UCSD-AML1 (cell line): Measurements from ENCODE around the gene ASXL2.

Experiments used
- DNase-seq: peaks from one replicate; lab custom pipeline; 2025; ENCODE audit not compliant: unreplicated experiment; lab: John Stamatoyannopoulos, UW

The ASXL2 gene

DNA sequence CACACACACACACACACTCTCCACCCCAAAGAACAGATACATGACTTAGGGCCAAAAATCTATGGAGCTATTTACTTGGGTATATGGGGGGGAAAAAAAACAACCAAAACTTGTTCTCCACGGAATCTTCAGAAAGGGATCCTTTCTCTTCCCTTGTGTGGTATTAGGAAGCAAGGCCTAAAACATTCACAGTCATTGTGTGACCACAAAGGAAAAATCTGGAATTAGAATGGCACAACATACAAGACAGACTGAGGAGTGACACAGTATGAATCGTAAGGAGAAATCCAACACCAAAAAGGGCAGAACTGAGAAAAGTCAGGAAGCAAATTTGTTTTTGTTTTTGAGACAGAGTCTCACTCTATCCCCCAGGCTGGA is 70.3 kb downstream of the ASXL2 start:
- DNase-seq = no peak

- no peak for DNase-seq
Measured at GRCh38 chr2:25806941-25807340, 71.3 kb downstream of the ASXL2 start.

- DNase-seq = no peak
Measured at GRCh38 chr2:25805987-25806386, 72.3 kb downstream of the ASXL2 start.

DNA sequence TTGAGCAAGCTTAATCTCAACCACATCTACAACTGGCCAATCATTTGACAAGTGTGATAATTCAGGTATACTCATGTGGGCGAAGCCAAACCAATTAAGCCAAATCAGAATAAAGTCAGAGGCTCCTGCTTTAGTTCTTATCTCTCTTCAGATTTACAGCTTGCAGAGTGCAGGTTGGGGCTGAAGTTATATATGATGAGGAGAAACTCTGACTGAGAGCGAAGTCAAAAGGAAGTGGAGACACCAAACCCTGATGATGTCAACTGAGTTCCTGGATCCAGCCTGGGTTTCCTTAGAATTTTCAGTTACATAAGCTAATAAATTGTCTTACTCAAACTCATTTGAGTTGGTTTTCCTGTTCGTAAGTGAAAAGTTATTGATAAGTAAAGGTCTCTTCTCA is 73.9 kb downstream of the ASXL2 start:
- no peak for DNase-seq

GRCh38 chr2:25799301-25799700 is 79.0 kb downstream of the ASXL2 start:
- no peak for DNase-seq

- no peak for DNase-seq
Measured at GRCh38 chr2:25797620-25798488, 80.4 kb downstream of the ASXL2 start.

DNA sequence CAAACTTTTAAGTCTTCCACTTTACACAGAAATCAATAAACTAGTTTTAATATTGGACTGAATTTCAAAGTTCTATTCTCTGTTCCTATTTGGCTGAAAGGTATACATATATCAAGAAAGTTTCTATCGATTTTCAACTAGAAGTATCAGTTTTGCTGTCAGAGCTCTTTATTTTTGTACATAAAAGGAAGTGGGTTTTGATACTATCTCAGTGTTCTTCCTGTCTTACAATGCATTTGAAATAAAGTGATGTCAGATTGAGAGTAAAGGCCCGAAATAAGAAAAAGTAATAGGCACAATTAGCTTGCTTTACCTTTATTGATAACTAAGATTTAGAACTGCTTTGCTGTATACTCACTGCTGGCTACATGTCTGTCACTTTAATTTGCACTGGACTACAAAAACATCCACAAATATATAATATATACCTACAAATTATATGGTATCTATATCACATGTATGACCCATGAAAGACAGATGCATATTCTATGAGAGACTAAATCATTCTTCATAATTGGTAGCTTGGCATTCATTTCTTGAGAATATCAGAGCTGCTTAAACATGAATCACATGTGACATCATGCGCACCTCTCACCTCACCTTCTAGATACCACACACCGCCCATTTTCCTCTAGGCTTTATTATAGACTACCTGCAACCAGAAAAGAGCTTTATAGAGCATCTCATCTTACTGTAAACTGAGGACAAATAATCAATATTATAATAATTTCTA is 83.6 kb downstream of the ASXL2 start:
- DNase-seq = no peak

DNA sequence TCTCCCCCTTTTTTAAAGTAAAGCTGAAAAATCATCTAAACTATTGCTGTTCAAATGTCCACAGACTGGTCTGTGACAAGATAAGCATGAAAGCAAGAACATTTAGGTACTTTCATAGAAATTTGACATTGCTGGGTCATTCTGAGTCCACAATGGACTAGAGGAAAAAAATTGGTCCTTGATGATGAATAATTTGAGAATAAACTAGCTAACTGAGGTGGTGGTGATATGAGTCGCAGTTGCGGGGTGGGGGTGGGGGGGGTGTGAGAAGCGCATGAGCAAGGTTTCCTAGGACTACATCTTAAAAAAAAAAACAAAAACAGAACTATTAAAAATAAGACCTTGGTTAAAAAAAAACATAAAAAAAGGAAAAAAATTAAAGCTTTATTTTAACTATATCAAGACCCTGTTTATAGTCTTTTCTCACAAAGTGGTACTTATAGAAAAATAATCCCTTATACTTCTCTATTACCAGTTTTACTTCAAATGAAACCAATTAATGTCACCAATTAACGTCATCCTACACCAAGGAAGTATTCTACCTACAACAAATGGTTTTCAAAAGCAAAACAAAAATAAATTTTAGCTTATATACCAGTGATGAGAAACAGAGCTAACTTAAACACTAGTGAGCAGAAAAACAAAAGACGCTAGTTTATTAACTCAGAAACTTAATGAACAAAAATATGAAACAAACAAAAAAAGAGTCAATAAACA is 88.1 kb downstream of the ASXL2 start:
- no peak for DNase-seq

GRCh38 chr2:25788457-25788856 is 89.8 kb downstream of the ASXL2 start:
- no peak for DNase-seq

- no peak for DNase-seq
Measured at GRCh38 chr2:25787020-25787419, 91.3 kb downstream of the ASXL2 start.

- no peak for DNase-seq
Measured at GRCh38 chr2:25784404-25784803, 93.9 kb downstream of the ASXL2 start.

DNA sequence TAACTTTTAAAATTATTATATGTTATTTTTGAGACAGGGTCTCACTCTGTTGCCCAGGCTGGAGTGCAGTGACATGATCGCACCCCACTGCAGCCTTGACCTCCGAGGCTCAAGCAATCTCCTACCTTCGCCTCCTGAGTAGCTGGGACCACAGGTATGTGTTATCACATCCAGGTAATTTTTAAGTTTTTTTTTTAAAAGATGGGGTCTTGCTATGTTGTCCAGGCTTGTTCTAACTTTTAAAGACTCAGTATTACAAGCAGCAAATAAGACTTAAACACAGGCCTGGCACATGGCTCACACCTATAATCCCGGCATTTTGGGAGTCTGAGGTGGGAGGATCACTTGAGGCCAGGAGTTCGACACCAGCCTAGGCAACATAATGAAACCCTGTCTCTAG is 101.2 kb downstream of the ASXL2 start:
- DNase-seq = no peak

- DNase-seq = no peak
Measured at GRCh38 chr2:25772078-25772477, 106.2 kb downstream of the ASXL2 start.

DNA sequence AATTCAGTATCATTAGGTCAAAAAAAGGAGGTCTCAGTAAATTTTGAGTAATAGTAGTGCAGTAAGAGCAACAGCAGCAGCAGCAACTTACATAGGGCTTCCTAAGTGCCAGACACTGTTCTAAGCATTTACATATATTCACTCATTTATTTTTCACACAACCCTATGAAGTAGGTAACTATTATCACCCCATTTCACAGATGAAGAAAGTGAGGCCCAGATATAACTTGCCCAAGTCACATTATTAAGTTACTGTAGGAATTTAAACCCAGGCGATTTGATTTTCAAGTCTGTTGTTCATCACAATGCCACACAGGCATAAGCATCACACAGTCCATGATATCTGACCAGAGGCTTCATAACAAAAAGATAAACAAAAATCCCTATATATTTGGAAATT is 114.7 kb downstream of the ASXL2 start:
- no peak for DNase-seq

GRCh38 chr2:25760297-25760696 is 118.0 kb downstream of the ASXL2 start:
- no peak for DNase-seq

GRCh38 chr2:25758348-25758747 is 119.9 kb downstream of the ASXL2 start:
- DNase-seq = no peak

GRCh38 chr2:25757906-25758305 is 120.4 kb downstream of the ASXL2 start:
- no peak for DNase-seq

DNA sequence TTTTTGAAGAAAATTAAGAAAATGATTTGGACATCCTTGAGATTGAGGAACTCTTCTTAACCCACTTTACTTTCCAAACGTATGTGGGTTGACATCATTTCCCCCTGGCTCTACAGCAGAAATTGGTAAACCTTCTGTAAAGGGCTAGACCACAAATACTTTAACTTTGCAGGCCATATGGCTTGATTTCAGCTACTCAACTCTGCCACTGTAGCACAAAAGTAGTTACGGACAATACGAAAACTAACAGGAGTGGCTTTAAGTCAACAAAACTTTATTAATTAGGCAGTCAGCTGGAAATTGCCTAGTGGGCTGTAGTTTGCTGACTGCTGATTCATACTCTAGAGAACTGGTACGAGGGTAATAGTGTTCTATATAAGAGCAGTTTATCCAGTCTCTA is 121.8 kb downstream of the ASXL2 start:
- no peak for DNase-seq

DNA sequence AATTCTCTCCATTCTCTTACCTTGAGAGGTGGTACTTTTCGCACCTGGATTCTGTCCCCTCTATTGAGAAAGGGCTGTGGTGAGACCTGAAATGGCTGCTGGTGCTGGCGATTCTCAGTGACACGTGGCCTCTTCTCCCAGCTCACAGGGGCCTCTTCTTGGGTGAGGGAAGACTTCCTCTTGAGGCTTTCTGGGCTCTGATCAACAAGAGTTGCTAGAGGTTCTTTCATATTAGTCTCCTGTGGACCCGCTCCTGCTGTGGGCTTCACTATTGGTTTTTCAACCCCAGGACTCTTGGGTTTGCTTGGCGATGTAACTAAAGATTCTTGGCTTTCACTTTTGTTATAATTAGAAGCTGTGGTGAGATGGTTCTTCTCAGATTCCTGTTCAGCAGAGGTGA is 128.6 kb downstream of the ASXL2 start:
- DNase-seq = no peak

GRCh38 chr2:25744055-25744454 is 134.2 kb downstream of the ASXL2 start:
- DNase-seq = no peak

DNA sequence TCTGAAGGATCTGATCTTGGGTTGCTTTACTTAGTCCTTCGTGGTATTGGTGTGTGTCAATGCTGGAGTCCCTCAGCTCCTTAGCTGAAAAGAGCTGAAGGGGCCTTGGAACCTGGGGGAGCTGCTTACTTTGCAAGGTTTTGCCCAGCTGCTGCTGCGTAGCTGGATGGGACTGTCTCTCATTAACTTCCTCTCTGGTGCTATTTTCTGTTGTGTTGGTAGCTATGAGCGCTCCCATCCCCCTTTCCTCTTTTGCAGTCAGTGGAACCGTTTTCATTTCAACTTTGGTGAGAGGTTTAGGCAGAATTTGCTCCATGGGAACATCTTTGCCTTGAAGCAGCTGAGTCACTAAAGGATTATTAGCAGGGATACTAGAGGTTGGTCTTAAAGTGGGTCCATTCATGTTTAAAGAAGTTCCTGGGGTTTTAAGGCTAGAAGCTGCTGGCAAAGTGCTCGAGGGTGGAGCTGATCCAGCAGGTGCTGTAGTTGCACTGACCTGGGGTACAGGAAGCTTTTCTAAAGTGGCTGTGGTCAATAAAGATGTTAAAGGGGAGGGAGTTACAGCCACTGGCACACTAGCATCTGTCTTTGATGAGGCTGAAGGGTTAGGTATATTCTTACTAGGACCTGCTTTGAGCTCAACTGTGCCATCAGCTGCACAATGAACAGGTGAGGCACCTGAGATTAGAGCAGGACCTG is 135.0 kb downstream of the ASXL2 start:
- peak; percentile 22 for DNase-seq
